Kidney (tissue), 14 donors: ENCODE measurements around the gene FN3K. TPM values are rescaled to one million over a fixed set of nuclear protein-coding genes. Genes with fewer than 3 reads are reported as not detected.

Source experiments
- DNase-seq, 5 donors: peaks; one replicate each; pipeline ENCODE4 v3.0.0-alpha.2; 2013 to 2020
- FAIRE-seq: peaks from 2 replicates; lab custom pipeline; 2012; peaks lifted over from hg19 to GRCh38; lab: Jason Lieb, UNC
- H3K27ac ChIP-seq, 2 donors: one replicate each; pipeline ENCODE4 v1.7.0; 2013; ENCODE audit warnings: low read depth in 2 of 2, low read length in 2 of 2, inconsistent platforms in 1 of 2
- H3K27me3 ChIP-seq: one replicate; pipeline ENCODE4 v1.7.1; 2013; ENCODE audit warnings: low read length, inconsistent platforms; ENCODE audit not compliant: control insufficient read depth, insufficient read depth
- H3K36me3 ChIP-seq, 3 donors: one replicate each; pipeline versions ENCODE4 v1.7.0 to v1.7.1; 2013; ENCODE audit warnings: low read length in 3 of 3, control low read depth in 1 of 3, inconsistent platforms in 1 of 3; ENCODE audit not compliant: insufficient read depth in 3 of 3, control insufficient read depth in 2 of 3
- H3K4me1 ChIP-seq, 3 donors: one replicate each; pipeline versions ENCODE4 v1.7.0 to v1.7.1; 2013; ENCODE audit warnings: low read length in 3 of 3, inconsistent platforms in 1 of 3, low read depth in 1 of 3; ENCODE audit not compliant: control insufficient read depth in 2 of 3, insufficient read depth in 2 of 3
- H3K4me3 ChIP-seq, 3 donors: one replicate each; pipeline versions ENCODE4 v1.7.0 to v1.8.1; 2013; ENCODE audit warnings: low read length in 3 of 3, control low read depth in 1 of 3, inconsistent platforms in 1 of 3
- H3K9ac ChIP-seq, 3 donors: one replicate each; pipeline versions ENCODE4 v1.7.0 to v1.7.1; 2013; ENCODE audit warnings: low read length in 3 of 3, control low read depth in 1 of 3, inconsistent platforms in 1 of 3
- H3K9me3 ChIP-seq, 3 donors: one replicate each; pipeline versions ENCODE4 v1.7.0 to v1.7.1; 2013; ENCODE audit warnings: low read length in 3 of 3, control low read depth in 1 of 3, inconsistent platforms in 1 of 3; ENCODE audit not compliant: control insufficient read depth in 2 of 3, insufficient read depth in 1 of 3
- CTCF ChIP-seq: IDR thresholded peaks from 3 replicates; pipeline ENCODE4 v1.5.1; 2012; ENCODE audit warnings: mild to moderate bottlenecking, moderate library complexity, borderline replicate concordance; ENCODE audit not compliant: insufficient read depth; ENCODE audit errors: extremely low read depth
- intact Hi-C: fragments of 100-400 bp; cut with DNase I; formaldehyde crosslinking; loops from one replicate; pipeline ENCODE4 v1.11.1; 2022
- polyA plus RNA-seq: library from polyadenylated mRNA; stranded (reverse); fragments of 350-450 nt; fragmentation: Illumina TruSeq; extraction: RNeasy Lipid Tissue Mini Kit (QIAGEN cat#74804); gene quantifications from one replicate; pipeline ENCODE4 v1.2.3, GENCODE V29; 2014; ENCODE audit warnings: low read depth, low replicate concordance; ENCODE audit not compliant: insufficient read depth
- total RNA-seq: library from RNA; stranded (reverse); fragmentation: NEBNext Ultra II Directional; extraction: Animal tissue kit (Norgen Biotek cat#: 25700); gene quantifications from one replicate; pipeline ENCODE4 v1.2.1, GENCODE V29; 2021
- donor health status: control.
- donor health status: control.
- donor health status: control.
- donor health status: control.
- donor health status: control.
- donor health status: DM: yes; HTN: yes; CAD: no.
- donor health status: Normal renal cell carcinoma (clear cell type).

FN3K gene
- total and polyA plus RNA-seq, 2 donors from 2014 or later = 33.3 to 114 TPM

- Histone ChIP-seq H3K4me3 (no peak overlapping the region), H3K9ac (no peak overlapping the region), H3K36me3 (no peaks in the 10 kb centered on the region), H3K9me3 (no peaks in the 10 kb centered on the region), H3K27ac (no peak overlapping the region), H3K4me1 (no peaks in the 10 kb centered on the region), H3K27me3 (no peaks in the 10 kb centered on the region)
- DNase-seq (peak in 1 of 5 donors; percentile 61), FAIRE-seq (no peak)
- intact Hi-C loops = no loop called here
- TF ChIP-seq CTCF = no peak
These were observed 29.7 kb upstream of the FN3K start for GRCh38 chr17:82705756-82706155.

- Histone ChIP-seq H3K4me3 (no peak overlapping the region), H3K9ac (no peak overlapping the region), H3K27ac (no peak overlapping the region), H3K36me3 (no peaks in the 10 kb centered on the region), H3K4me1 (no peaks in the 10 kb centered on the region), H3K9me3 (no peaks in the 10 kb centered on the region), H3K27me3 (no peaks in the 10 kb centered on the region)
- DNase-seq = peak in 1 of 5 donors; percentile 51
- intact Hi-C loops = no loop called here
- FAIRE-seq = no peak
- TF ChIP-seq CTCF = no peak
These were observed 26.3 kb upstream of the FN3K start for GRCh38 chr17:82709024-82709675.

GRCh38 chr17:82709676-82710498, 25.5 kb upstream of the FN3K start:
- no peaks in the 10 kb centered on the region for H3K36me3 ChIP-seq
- DNase-seq (peak in 1 of 5 donors; percentile 52), FAIRE-seq (no peak)
- no peaks in the 10 kb centered on the region for H3K27me3 ChIP-seq
- H3K9me3 ChIP-seq = no peaks in the 10 kb centered on the region
- no peak overlapping the region for H3K27ac ChIP-seq
- intact Hi-C loops = no loop called here
- no peak for TF ChIP-seq CTCF
- H3K4me1 ChIP-seq = no peaks in the 10 kb centered on the region
- no peak overlapping the region for H3K9ac ChIP-seq
- no peak overlapping the region for H3K4me3 ChIP-seq
